Neuronal stem cell (in vitro differentiated cells): Measurements from ENCODE around the gene IFI35.
"Not testable (repeated sequence)": the region's sequence is repeated elsewhere in the genome, so short reads cannot be mapped to it uniquely, and the experiment has no call there.

Experiments
- DNase-seq: peaks from one replicate; pipeline ENCODE4 v3.0.0-alpha.2; 2013; ENCODE audit warnings: low spot score
- H2AFZ ChIP-seq: one replicate; pipeline ENCODE4 v1.6.1; 2013; ENCODE audit warnings: mild to moderate bottlenecking, low read length, inconsistent platforms
- H2AK5ac ChIP-seq: 2 replicates; pipeline ENCODE4 v1.6.1; 2013; ENCODE audit warnings: low read depth, mild to moderate bottlenecking, inconsistent platforms, low read length, moderate library complexity, mixed read lengths
- H2BK120ac ChIP-seq: 2 replicates; pipeline ENCODE4 v1.6.1; 2013; ENCODE audit warnings: low read depth, mild to moderate bottlenecking, inconsistent platforms, low read length, moderate library complexity, mixed read lengths
- H2BK12ac ChIP-seq: one replicate; pipeline ENCODE4 v1.6.1; 2013; ENCODE audit warnings: low read length, inconsistent platforms
- H2BK15ac ChIP-seq: 2 replicates; pipeline ENCODE4 v1.6.1; 2013; ENCODE audit warnings: mild to moderate bottlenecking, low read length, inconsistent platforms, mixed read lengths
- H2BK5ac ChIP-seq: one replicate; pipeline ENCODE4 v1.6.1; 2013; ENCODE audit warnings: inconsistent platforms, mild to moderate bottlenecking, low read length, moderate library complexity
- H3K14ac ChIP-seq: one replicate; pipeline ENCODE4 v1.6.1; 2013; ENCODE audit warnings: low read length, inconsistent platforms
- H3K18ac ChIP-seq: 2 replicates; pipeline ENCODE4 v1.6.1; 2013; ENCODE audit warnings: low read length, inconsistent platforms
- H3K23ac ChIP-seq: 2 replicates; pipeline ENCODE4 v1.6.1; 2013; ENCODE audit warnings: low read depth, mild to moderate bottlenecking, mixed read lengths, low read length, inconsistent platforms; ENCODE audit not compliant: poor library complexity
- H3K27ac ChIP-seq: replicated peaks from 3 replicates; pipeline ENCODE4 v1.5.1; 2013; ENCODE audit warnings: low read length, inconsistent platforms
- H3K27me3 ChIP-seq, 3 experiments: 2 replicates each; pipeline ENCODE4 v1.6.1; 2013; ENCODE audit warnings: low read length in 3 of 3, mild to moderate bottlenecking in 2 of 3, inconsistent platforms in 1 of 3, low read depth in 1 of 3, mixed read lengths in 1 of 3, moderate library complexity in 1 of 3; ENCODE audit not compliant: control insufficient read depth in 3 of 3, insufficient read depth in 3 of 3
- H3K36me3 ChIP-seq, 2 donors: replicated peaks in 1 of 2; 2 replicates each; pipeline ENCODE4 v1.6.1; 2013; ENCODE audit warnings: low read length in 2 of 2; ENCODE audit not compliant: control insufficient read depth in 2 of 2, insufficient read depth in 2 of 2
- H3K4ac ChIP-seq: 2 replicates; pipeline ENCODE4 v1.6.1; 2013; ENCODE audit warnings: inconsistent platforms, mild to moderate bottlenecking, low read length, moderate library complexity
- H3K4me1 ChIP-seq, 2 donors: 1 replicate in 1 of 2; 2 replicates in 1 of 2; pipeline ENCODE4 v1.6.1; 2013; ENCODE audit warnings: low read length in 2 of 2, low read depth in 1 of 2; ENCODE audit not compliant: control insufficient read depth in 2 of 2, insufficient read depth in 1 of 2
- H3K4me2 ChIP-seq: one replicate; pipeline ENCODE4 v1.6.1; 2013; ENCODE audit warnings: mild to moderate bottlenecking, low read length, inconsistent platforms; ENCODE audit not compliant: insufficient read depth, poor library complexity, severe bottlenecking
- H3K4me3 ChIP-seq, 2 donors: 2 replicates each; pipeline ENCODE4 v1.5.1; 2013; ENCODE audit warnings: low read length in 2 of 2, mild to moderate bottlenecking in 2 of 2, inconsistent platforms in 1 of 2, moderate library complexity in 1 of 2
- H3K79me1 ChIP-seq: one replicate; pipeline ENCODE4 v1.6.1; 2013; ENCODE audit warnings: low read depth, mild to moderate bottlenecking, inconsistent platforms, low read length, moderate library complexity
- H3K9ac ChIP-seq: one replicate; pipeline ENCODE4 v1.6.1; 2013; ENCODE audit warnings: mild to moderate bottlenecking, low read depth, low read length, inconsistent platforms; ENCODE audit not compliant: poor library complexity
- H3K9me3 ChIP-seq, 2 donors: replicated peaks in 1 of 2; 2 replicates each; pipeline versions ENCODE3 to v1.6.1; 2013; ENCODE audit warnings: low read length in 2 of 2, mild to moderate bottlenecking in 2 of 2, inconsistent platforms in 1 of 2, low read depth in 1 of 2, mixed read lengths in 1 of 2, moderate library complexity in 1 of 2; ENCODE audit not compliant: control insufficient read depth in 2 of 2, insufficient read depth in 1 of 2
- H4K8ac ChIP-seq: one replicate; pipeline ENCODE4 v1.6.1; 2013; ENCODE audit warnings: low read depth, mild to moderate bottlenecking, inconsistent platforms, low read length, moderate library complexity
- H4K91ac ChIP-seq: one replicate; pipeline ENCODE4 v1.6.1; 2013; ENCODE audit warnings: low read length, low read depth, mild to moderate bottlenecking, inconsistent platforms; ENCODE audit not compliant: poor library complexity
- WGBS, 2 donors: extraction: QIAGEN DNeasy Blood & Tissue Kit; methylation state at CpG; one replicate each; pipeline ENCODE4 v1.1.7; 2013; ENCODE audit warnings: missing lambda C conversion rate in 2 of 2, mixed read lengths in 1 of 2; ENCODE audit not compliant: insufficient read length in 2 of 2, insufficient replicate concordance in 1 of 2; ENCODE audit errors: extremely low coverage in 2 of 2; 5-methylcytosine and 5-hydroxymethylcytosine counted together

Gene IFI35

DNA sequence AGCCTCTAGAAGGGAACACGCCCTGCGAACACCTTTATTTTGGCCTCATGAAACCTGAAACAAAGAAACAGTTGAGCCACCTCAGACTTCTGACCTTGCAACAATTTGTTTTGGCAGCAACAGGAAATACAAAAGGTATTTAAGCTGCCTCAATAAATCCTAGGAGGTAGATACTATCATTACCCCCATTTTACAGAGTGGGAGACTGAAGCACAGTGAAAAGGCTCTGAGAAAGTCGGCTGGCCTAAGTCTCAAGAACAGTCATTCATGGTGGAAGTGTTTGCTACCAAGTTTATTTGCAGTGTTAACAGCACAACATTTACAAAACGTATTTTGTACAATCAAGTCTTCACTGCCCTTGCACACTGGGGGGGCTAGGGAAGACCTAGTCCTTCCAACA, 37.4 kb downstream of the IFI35 start:
- Histone ChIP-seq H3K18ac (no peak overlapping the region), H3K4me1 (peaks cover 13 to 22% of the 10 kb centered on the region in 2 donors), H2BK120ac (no peak overlapping the region), H3K27me3 (no peaks in the 10 kb centered on the region), H4K91ac (no peak overlapping the region), H3K9ac (no peak overlapping the region), H3K4ac (no peak overlapping the region), H3K79me1 (no peaks in the 10 kb centered on the region), H2AFZ (no peak overlapping the region), H2AK5ac (no peak overlapping the region), H3K4me3 (no peak overlapping the region), H4K8ac (no peak overlapping the region), H2BK5ac (no peak overlapping the region), H3K23ac (no peak overlapping the region), H3K9me3 (no peaks in the 10 kb centered on the region), H2BK15ac (no peak overlapping the region), H3K14ac (no peak overlapping the region), H3K27ac (no peak overlapping the region), H3K4me2 (no peak overlapping the region), H2BK12ac (no peak overlapping the region), H3K36me3 (peaks cover 14 to 61% of the 10 kb centered on the region in 2 donors)
- no peak for DNase-seq
- WGBS, 2 donors: no CpG with 5 or more reads among the region's 4 CpGs

DNA sequence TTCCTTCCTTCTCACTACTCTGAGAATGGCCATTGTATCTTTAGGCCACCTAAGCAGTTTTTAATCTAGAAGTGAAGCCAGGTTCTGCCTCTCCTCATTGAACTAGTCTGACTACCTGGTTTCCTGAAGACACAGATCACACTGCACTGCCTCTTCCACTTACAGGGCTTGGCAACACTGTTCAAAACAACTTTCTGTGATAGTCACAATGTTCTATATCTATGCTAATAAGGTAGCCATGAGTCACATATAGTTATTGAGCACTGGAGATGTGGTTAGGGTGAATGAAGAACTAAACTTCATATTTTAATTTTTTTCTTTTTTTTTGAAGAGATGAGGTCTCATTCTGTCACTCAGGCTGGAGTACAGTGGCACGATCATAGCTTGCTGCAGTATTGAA, 45.4 kb downstream of the IFI35 start:
- H2AFZ ChIP-seq: no peak overlapping the region
- H2BK12ac ChIP-seq: no peak overlapping the region
- H3K4me2 ChIP-seq: no peak overlapping the region
- no peak overlapping the region for H3K23ac ChIP-seq
- H3K4me1 ChIP-seq: no peaks in the 10 kb centered on the region
- no peak overlapping the region for H2AK5ac ChIP-seq
- WGBS, 2 donors: no CpG with 5 or more reads among the region's 1 CpG
- H3K14ac ChIP-seq: no peak overlapping the region
- H3K9ac ChIP-seq: no peak overlapping the region
- H3K27me3 ChIP-seq: no peaks in the 10 kb centered on the region
- H3K9me3 ChIP-seq: no peaks in the 10 kb centered on the region
- H3K27ac ChIP-seq: no peak overlapping the region
- H2BK120ac ChIP-seq: no peak overlapping the region
- no peak overlapping the region for H3K18ac ChIP-seq
- H3K4me3 ChIP-seq: no peak overlapping the region
- no peak overlapping the region for H3K4ac ChIP-seq
- DNase-seq: no peak
- H4K91ac ChIP-seq: no peak overlapping the region
- no peak overlapping the region for H2BK5ac ChIP-seq
- H3K36me3 ChIP-seq: peaks cover 25 to 91% of the 10 kb centered on the region in 2 donors
- H4K8ac ChIP-seq: no peak overlapping the region
- H2BK15ac ChIP-seq: no peak overlapping the region
- peaks cover 2% of the 10 kb centered on the region for H3K79me1 ChIP-seq

DNA sequence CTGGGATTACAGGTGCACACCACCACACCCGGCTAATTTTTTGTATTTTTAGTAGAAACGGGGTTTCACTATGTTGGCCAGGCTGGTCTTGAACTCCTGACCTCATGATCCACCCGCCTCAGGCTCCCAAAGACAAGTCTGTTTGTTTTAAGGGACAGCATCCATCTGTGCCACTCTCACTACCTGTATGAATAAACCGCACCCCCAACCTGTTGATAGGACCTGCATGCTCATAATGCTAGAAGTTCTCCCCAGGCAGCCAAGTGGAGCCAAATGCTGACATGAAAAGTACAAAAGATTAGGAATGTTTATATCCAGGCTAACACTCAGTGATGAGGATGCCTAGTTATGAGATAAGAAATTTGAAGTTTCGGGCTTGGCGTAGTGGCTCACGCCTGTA, 46.4 kb downstream of the IFI35 start:
- not testable (repeated sequence) for H2AK5ac ChIP-seq, H3K4ac ChIP-seq, H3K9me3 ChIP-seq, H3K4me3 ChIP-seq, H3K23ac ChIP-seq, H3K27ac ChIP-seq, H2BK12ac ChIP-seq, DNase-seq, H3K4me2 ChIP-seq, H2BK5ac ChIP-seq, H2BK15ac ChIP-seq, H4K8ac ChIP-seq, H3K9ac ChIP-seq, H3K4me1 ChIP-seq, H2BK120ac ChIP-seq, H4K91ac ChIP-seq, H3K14ac ChIP-seq, H3K79me1 ChIP-seq, H2AFZ ChIP-seq, H3K18ac ChIP-seq, H3K27me3 ChIP-seq
- H3K36me3 ChIP-seq: peaks cover 23 to 85% of the 10 kb centered on the region in 2 donors
- no CpG with 5 or more reads among the region's 7 CpGs for WGBS, 2 donors

DNA sequence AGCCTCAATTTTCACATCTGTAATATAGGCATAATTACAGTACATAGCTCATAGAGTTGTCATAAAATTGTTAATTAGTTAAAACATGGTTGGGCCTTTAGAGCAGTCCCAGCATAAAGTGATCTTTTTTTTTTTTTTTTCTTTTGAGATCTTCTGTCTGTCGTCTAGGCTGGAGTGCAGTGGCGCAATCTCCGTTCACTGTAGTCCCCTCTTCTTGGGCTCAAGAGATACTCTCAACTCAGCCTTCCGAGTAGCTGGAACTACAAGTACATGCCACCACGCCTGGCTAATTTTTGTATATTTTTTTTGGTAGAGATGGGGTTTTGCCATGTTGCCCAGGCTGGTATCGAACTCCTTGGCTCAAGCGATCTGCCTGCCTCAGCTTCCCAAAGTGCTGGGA, 49.5 kb downstream of the IFI35 start:
- H3K23ac ChIP-seq: no peak overlapping the region
- no peak for DNase-seq
- no peak overlapping the region for H3K9ac ChIP-seq
- no peak overlapping the region for H3K4ac ChIP-seq
- no CpG with 5 or more reads among the region's 7 CpGs for WGBS, 2 donors
- H2BK5ac ChIP-seq: no peak overlapping the region
- peaks cover 15 to 87% of the 10 kb centered on the region in 2 donors for H3K36me3 ChIP-seq
- H2BK15ac ChIP-seq: no peak overlapping the region
- no peaks in the 10 kb centered on the region for H3K9me3 ChIP-seq
- H2BK120ac ChIP-seq: no peak overlapping the region
- H4K8ac ChIP-seq: no peak overlapping the region
- H3K27me3 ChIP-seq: no peaks in the 10 kb centered on the region
- H3K79me1 ChIP-seq: peaks cover 2% of the 10 kb centered on the region
- H4K91ac ChIP-seq: no peak overlapping the region
- no peak overlapping the region for H3K18ac ChIP-seq
- no peak overlapping the region for H3K4me2 ChIP-seq
- no peaks in the 10 kb centered on the region for H3K4me1 ChIP-seq
- no peak overlapping the region for H2BK12ac ChIP-seq
- H2AK5ac ChIP-seq: no peak overlapping the region
- no peak overlapping the region for H3K27ac ChIP-seq
- no peak overlapping the region for H2AFZ ChIP-seq
- H3K14ac ChIP-seq: no peak overlapping the region
- H3K4me3 ChIP-seq: no peak overlapping the region
